OCI-M2 (cell line): ENCODE data around the gene ZC3H12D.

Experiments used
- DNase-seq: peaks from one replicate; lab custom pipeline; 2025; ENCODE audit not compliant: unreplicated experiment; lab: John Stamatoyannopoulos, UW

ZC3H12D gene

DNA sequence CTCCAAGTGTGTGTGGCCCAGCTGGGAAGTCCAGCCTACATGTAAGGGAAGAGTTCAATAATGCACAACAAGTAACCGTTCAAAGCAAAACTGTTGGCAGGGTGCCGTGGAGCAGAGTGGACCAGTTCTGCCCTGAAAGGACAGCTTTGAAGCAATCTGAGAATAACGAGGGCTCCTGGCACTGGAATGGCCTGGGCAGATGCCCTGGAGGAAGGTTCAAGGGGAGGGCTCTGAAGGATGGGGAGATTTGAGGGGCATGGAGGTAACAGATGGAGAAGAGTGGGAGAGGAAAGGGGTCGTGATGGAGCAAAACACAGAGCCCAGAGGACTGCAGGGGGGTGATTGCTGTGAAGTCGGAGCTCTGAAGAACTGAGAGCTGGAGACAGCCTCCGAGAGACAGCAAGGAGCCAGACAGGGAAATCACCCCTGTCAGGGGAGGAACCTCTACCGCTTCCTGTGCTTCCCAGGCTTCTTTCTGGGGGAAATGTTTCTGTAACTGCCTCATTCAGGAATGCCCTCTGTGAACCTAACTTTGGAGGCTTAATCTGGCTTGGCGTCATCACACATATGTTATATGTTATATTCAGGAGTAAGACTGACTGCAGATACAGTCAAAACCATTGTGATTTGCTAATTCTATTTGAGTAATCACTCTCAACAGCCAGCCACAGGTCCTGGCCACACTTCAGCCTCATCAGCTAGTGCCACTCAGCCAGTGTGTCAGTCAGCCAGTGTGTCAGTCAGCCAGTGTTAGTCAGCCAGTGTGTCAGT is 41.2 kb downstream of the ZC3H12D start:
- DNase-seq: no peak

DNA sequence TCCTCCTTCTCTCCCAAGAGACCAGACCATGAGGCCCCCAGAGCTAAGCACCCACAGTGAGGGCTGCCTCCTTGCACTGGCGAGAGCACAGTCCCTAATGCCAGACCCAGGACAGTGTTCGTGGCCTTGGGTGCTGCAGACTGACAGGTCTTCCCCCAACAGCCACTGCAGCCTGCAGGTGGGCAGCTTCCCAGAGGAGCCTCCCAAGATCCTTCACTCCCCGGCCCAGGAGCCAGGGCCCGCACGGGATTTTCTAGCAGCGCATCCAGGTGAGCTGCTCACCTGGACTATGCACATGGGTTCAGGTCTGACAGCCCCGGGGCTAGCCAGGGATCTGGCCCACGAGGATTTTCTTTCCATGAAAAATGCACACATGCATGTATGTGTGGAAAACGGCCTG is 43.1 kb downstream of the ZC3H12D start:
- DNase-seq: no peak

DNA sequence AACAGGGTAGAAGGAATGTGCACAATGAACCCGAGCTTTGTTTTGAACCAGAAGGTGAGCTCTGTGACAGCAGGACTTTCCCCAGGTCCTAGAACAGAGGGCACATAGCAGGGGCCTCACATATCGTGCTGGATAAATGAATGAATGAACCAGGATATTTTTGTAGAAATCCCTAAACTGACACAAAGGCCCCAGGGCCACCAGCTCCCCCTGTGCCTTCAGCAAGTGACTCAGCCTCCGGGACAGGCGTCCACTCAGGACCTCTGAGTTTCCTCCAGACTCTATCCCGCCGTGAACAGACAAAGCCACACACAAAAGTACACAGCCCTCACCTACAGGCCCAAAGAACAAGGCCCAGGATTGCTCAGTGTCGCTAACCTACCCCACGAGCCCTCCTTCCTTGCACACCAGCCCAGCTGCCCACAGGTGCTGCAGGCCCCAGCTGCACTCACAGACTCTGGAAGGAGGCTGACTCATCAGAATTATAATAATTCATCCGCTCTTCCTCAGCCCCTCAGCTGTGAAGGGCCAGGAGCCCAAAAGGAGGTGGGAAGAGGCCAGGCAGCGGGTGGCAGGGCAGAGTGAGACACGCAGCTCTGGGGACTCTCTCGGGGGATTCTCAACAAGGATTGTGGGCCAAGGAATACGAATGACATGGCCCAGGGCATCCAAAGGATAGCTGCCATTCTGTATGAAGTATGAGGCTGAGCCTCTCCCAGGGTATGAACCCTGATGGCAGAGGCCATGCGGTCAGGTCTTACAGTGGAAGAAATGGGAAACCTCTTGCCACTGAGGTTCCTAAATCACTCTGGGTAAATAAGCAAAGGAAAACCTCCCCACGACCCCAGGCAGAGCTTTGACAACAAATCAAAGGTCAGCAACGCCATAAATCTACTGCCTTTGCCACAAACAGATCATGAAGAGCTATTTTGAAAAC is 43.8 kb downstream of the ZC3H12D start:
- no peak for DNase-seq

DNA sequence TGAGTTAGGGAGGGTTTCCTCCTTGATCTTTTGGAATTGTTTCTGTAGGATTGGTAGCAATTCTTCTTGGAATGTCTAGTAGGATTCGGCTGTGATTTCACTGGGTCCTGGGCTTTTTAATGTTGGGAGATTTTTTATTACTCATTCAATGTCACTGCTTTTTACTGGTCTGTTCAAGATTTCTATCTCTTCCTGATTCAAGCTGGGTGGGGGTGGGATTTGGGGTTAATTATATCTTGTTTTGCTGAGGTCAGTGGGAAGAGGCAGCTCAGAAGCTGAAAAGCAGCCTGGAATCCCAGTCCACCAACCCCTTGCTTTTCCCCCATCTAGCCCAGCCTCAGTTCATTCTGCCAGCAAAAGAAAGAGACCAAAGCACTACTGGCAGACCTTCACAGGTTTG is 45.2 kb downstream of the ZC3H12D start:
- DNase-seq: no peak

DNA sequence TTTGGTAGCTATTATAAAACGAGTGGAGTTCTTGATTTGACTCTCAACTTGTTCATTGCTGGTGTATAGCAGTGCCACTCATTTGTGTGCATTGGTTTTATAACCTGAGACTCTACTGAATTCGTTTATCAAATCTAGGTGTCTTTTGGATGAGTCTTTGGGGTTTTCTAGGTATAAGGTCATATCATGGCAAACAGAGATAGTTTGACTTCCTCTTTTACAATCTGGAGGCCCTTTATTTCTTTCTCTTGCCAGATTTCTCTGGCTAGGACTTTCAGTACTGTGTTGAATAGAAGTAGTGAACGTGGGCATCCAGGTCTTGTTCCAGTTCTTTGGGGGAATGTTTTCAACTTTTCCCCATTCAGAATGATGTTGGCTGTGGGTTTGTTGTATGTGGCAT is 46.0 kb downstream of the ZC3H12D start:
- no peak for DNase-seq

DNA sequence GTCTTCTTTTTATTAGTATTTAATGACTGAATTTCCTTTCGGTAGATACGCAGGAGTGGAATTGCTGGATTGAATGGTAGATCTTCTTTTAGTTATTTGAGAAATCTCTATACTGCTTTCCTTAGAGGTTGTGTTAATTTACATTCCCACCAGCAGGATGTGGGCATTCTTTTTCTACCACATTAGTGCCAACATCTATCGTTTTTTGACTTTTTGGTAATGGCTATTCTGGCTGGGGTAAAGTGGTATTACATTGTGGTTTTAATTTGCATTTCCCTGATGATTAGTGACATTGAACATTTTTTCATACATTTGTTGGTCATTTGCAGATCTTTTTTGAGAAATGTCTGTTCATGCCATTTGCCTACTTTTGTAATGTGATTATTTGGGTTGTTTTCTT is 47.6 kb downstream of the ZC3H12D start:
- no peak for DNase-seq

DNA sequence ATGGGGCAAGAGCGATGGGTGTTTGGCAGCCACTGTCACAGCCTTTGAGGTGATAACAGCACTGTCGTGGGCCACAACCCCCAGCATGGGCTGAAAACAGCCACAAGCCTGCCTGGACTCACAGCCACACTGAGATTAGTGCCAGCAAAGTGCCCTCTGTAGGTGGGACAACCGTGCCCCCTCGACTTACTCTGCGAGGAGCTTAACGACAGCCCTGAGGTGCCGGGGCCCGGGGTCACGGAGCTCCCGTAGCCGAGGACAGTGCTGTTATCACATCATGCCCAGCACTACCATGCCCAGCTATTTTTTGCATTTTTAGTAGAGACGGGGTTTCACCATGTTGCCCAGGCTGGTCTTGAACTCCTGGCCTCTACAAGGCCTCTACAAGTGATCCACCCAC is 48.2 kb downstream of the ZC3H12D start:
- DNase-seq: no peak

DNA sequence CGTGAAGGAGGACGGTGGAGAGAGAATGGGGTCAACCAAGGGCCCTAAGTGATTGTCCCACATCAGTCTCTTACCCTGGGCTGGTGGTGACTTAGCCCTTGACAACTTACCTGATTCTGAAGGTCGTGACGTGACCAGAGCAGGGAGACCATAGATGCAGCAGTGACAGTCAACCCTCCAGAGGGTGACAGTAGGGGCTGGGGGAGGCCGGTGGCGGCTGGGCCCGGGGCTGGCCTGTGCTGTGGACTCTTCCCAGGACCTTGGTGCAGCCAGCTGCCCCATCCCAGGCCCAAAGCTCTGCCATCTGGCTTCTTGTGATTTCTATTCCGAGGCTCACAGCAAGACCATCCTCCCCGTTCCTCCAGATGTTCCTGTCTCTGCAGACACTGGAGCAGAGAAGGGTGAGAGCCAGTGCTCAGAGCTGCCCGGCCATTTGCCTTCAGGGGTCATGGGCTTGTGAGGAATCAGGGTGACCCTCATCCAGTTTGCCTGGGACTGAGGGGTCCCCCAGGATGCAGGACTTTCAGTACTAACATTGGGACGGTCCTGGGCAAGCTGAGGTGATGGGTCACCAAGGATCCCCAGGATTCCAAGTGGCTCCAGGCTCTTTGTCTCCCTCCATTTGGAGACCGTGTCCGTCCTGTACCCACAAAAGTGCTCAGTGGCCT is 48.8 kb downstream of the ZC3H12D start:
- DNase-seq: no peak

DNA sequence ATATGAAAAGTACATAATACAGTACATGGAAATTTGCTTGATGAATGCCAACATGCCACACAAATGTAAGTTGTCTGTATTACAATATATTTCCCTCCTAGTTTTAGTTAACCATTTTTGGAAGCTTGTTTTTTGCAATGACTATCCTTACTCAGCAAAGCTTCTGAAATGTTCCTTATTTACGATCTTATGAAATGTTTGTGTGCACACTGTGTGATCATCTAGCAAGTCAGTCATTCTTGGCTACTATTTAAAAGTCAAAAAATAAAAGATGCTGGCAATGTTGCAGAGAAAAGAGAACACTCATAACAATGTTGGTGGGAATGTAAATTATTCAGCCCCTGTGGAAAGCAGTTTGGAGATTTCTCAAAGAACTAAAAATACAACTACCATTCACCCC is 50.9 kb downstream of the ZC3H12D start:
- no peak for DNase-seq

DNA sequence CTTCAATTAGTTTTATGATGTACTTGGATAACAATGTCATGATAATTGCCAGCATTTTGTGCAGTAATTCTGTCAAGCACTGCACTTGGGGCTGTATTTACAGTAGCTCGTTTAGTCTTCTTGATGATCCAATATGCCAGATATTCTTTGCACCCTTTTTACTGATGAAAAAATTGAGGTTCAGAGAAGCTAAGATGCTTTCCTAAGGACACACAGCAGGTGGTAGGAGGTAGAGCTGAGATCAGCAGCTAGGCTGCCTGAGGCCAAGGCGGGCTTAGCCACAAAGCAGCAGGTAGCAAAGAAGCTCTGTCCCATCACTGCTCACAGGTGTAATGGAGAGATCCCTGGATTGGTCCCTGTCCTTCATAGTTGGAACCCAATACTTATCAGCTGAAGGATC is 51.4 kb downstream of the ZC3H12D start:
- DNase-seq: no peak

DNA sequence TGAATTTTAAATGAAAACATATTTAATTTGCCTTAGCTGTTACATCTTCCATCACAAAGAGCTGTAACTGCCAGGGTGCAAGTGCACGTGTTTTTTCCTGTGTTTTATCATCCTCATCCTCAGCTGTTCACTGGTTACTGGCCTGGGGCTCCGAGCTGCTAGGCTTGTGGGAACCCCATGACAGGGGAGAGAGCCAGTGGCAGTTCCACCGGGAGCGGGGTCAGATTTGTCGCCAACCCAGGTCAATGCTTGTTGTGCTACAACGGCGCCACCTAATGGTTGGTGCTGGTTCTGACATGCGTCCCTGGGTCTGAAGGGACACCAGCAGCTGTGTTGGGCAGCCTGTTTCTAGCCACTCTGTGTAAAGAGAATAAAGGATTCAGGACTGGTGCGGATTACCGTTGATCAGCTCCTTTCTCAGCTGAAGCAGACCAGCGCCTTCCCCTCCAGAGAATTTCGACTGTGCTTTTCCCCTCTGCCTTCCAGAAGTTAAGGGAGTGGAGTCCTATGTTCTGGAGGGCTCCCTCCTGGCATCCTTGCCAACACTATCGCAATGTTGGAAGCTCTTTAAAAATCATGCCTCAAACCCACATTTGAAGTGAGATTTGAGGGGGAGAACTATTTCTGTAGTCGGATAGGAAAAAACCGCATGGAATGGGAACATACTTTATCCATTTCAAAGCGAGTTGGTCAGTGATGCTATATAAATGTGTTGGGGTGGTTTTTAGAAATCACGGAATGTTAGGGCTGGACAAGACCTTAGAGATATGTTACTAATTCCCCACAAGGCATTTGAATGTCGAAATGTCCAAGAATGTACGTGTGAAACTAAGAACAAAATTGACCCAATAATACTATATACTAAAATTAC is 52.7 kb downstream of the ZC3H12D start:
- peak; percentile 61 for DNase-seq

DNA sequence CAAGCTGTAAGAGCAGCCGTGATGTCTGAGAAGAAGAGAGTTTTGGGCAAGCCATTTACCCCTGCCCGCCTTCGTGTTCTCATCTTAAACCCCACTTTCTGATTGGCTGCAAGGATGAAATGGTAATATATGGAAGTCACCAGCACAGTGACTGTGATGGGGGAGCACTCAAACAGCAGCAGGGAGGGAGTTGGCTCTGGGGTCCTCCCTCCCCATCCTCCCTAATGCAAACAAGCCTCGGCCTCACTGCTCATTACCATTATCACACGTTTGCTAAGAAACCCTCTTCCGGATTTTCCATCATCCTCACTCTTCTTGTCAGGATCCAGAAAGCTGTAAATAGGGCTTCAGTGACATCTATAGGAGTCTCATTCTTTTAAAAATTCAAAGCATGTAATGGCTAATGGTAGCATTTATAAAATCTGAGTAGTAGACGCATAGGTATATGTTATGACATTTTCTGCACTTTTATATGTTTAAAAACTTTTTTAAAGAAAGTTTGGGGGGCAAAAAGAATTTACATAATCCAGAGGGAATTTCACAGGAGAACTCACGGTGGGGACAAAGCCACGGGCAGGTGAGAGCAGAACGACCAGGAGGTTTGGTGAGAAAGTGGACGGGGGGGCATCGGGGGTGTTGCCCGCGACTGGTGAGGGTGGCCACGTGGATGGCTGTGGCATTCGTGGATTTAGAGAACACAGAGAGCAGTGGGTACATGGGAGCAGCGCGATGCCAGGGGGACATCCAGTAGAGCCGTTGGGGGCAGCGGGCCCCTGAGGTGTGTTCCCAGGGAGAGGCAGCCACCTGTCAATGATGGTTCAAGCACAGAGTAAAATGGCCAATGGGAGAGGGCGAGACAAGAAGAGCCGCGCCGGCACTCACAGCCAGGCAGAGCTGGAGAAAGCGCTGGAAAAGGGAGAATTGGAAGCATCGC is 55.1 kb downstream of the ZC3H12D start:
- no peak for DNase-seq

DNA sequence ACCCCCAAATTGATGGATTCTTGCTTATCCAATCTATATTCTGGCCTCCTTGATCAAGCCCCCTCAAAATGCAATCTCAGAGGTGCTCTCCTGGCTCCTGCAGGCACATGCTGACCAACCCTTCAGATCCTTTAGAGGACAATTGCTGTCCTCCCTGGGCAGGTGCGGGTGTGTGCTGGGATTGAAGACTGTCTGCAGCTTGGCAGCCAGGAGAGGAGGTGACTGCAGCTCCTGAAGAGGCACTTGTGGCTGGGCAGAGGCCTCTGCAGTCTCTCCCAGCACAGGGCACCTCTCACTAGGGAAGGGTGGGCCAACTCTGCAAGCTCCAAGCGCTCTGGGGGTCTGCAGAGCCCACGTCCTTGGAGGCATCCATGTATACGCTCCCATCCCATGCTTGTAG is 56.2 kb downstream of the ZC3H12D start:
- DNase-seq: no peak

DNA sequence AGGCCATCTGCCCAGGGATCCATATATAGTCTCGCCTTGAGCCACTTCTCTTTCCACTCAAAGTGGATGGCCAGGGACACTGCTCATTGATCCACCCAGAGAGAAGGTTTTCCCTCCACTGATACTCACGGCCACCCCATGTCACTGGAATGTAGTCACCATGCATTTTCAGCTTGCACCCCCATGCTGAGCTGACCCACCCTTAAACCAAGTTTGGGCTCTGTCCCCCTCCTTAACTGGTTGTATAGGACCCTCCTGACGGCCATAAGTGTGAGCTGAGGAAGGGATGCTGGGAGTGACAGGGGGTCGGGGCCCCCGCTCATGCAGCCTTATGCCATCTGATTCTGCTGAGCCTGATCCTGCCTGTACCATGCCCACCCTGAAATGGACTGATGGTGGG is 59.1 kb downstream of the ZC3H12D start:
- no peak for DNase-seq

DNA sequence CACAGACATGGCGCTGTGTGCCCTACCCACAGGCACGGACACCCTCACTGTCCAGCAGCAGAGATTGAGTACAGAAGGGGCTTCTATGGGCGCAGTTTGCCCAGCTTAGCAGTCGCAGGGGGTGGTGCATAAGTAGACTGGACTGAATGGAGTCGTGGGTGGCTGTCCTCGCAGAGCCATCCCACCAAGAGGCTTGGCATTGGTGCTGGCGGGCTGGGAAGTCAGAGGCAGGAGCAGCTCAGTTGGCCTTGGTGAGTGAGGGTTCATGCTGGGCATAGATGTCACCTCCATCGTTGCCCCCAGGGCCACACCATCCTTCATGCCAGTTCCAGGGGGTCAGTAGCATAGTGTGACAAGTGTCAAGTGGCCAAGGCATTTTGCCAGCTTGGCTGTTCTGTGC is 59.6 kb downstream of the ZC3H12D start:
- no peak for DNase-seq

DNA sequence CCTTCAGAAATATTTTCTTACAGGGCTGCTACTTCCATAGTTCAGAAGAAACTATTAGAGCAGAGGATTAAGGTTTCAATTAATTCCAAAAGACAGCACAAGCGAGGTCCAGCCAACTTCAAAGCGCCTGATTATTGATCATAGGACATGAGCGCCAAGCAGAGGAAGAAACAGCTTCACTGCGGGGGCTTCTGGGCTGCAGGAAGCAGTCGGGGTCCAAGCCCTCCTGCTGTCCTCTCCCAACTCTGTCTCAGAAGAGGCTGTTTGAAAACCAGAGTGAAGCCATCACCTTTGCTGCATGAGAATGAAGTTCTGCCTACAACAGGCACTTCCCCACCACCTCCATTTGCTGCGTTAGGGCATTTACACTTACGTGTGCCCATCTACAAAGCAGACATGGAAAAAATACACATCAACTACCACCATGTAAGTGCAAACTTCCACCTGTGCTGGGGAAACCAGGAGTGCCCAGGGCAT is 60.8 kb downstream of the ZC3H12D start:
- no peak for DNase-seq

DNA sequence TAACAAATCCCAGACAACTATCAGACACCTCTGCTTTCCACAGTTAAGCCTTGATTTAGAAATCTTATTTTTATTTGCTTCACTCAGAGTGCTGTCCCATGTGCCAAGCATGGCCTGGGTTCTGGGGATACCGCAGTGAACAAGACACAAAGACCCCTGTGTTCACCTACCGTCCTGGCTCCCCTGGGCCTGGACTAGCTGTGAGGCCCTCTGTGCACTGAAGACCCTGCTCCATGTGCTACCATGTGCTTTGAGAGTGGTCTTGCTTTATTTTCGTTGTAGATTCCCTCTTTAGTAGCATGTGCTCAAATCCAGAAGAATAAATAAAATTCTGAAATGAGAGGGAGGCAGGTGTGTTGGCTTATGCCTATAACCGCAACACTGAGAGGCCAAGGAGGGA is 62.2 kb downstream of the ZC3H12D start:
- no peak for DNase-seq

DNA sequence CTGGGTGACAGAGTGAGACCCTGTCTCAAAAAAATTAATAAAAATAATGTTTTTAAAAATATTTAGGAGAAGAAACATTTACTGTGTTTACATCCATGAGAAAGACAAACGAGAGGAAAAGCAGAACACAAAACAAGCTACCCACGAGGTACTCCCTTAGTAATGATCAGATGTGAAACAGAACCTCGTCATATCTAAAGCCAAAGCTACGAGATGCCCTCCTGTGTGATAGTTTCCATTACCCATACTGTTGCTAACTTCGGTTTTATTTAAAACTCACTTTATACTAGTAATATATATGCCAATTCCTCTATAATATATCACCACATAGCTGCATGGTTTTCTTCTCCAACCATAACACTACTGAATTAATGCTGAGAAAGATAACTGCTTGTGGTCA is 63.7 kb downstream of the ZC3H12D start:
- DNase-seq: no peak

DNA sequence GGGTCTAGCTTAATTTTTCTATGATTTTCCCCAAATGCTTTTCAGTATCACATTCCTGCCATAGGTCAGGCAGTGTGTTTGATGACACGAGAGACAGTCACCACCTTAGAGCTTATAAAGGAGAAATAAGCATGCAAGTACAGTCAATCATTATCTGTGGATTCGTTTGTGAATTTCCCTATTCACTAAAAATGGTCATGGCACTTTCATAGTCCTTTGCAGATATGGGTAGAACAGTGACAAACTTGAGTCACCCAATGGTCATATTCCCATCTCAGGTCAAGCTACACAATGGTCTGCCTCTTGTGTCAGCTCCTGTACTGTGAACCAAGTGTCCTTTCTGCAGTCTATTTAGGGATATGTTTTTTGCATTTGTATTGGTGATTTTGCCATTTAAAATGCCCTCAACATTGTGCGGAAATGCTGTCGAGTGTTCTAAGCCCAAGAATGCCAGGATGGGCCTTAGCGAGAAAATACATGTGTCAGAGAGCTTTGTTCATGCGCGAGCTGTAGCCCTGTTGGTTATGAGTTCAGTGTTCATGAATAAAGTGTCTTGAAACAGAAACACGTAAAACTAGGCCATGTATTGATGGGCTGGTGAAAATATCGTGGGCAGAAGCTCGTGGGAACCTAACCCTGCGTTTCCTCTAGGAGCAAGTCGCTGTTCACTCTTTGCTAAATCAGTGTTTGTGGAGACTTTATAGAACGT is 65.0 kb downstream of the ZC3H12D start:
- no peak for DNase-seq
